Liver (tissue), 9 donors: Measurements from ENCODE around the gene EDAR. TPM values are rescaled to one million over a fixed set of nuclear protein-coding genes. Genes with fewer than 3 reads are reported as not detected.

ENCODE experiments used
- DNase-seq: peaks from one replicate; pipeline ENCODE4 v3.0.0-alpha.2; 2017; ENCODE audit warnings: low spot score
- H3K27ac ChIP-seq, 2 donors: one replicate each; pipeline ENCODE4 v1.7.0; 2013; ENCODE audit warnings: inconsistent platforms in 2 of 2, low read length in 2 of 2, control low read depth in 1 of 2, low read depth in 1 of 2, mild to moderate bottlenecking in 1 of 2
- H3K27me3 ChIP-seq, 4 donors: one replicate each; pipeline versions ENCODE4 v1.6.1 to v1.7.0; 2013; ENCODE audit warnings: low read length in 3 of 4, inconsistent platforms in 1 of 4, mild to moderate bottlenecking in 1 of 4, moderate library complexity in 1 of 4; ENCODE audit not compliant: control insufficient read depth in 4 of 4, insufficient read depth in 4 of 4
- H3K36me3 ChIP-seq, 4 donors: one replicate each; pipeline versions ENCODE4 v1.6.1 to v1.7.0; 2013; ENCODE audit warnings: low read length in 3 of 4, mild to moderate bottlenecking in 3 of 4, low read depth in 1 of 4, moderate library complexity in 1 of 4; ENCODE audit not compliant: control insufficient read depth in 4 of 4, insufficient read depth in 3 of 4
- H3K4me1 ChIP-seq, 4 donors: one replicate each; pipeline versions ENCODE4 v1.6.1 to v1.7.0; 2013; ENCODE audit warnings: low read length in 3 of 4, mild to moderate bottlenecking in 3 of 4, moderate library complexity in 1 of 4; ENCODE audit not compliant: control insufficient read depth in 4 of 4, insufficient read depth in 4 of 4
- H3K4me3 ChIP-seq, 3 donors: one replicate each; pipeline versions ENCODE4 v1.6.1 to v1.7.0; 2013; ENCODE audit warnings: low read length in 3 of 3, control low read depth in 1 of 3, low read depth in 1 of 3, mild to moderate bottlenecking in 1 of 3
- H3K9ac ChIP-seq, 2 donors: one replicate each; pipeline ENCODE4 v1.7.0; 2013; ENCODE audit warnings: low read length in 2 of 2, mild to moderate bottlenecking in 2 of 2, moderate library complexity in 2 of 2, control low read depth in 1 of 2, low read depth in 1 of 2
- H3K9me3 ChIP-seq, 4 donors: one replicate each; pipeline versions ENCODE4 v1.6.1 to v1.7.0; 2013; ENCODE audit warnings: low read length in 3 of 4; ENCODE audit not compliant: control insufficient read depth in 4 of 4
- ATF3 ChIP-seq: IDR thresholded peaks from 2 replicates; pipeline ENCODE4 v1.6.1; 2016; ENCODE audit warnings: antibody characterized with exemption
- CTCF ChIP-seq: fragments of 150-350 bp; IDR thresholded peaks from 2 replicates; pipeline ENCODE4 v1.5.1; 2017; ENCODE audit warnings: improper control_type of control experiment, low read depth, low read length; ENCODE audit not compliant: missing input control
- EGR1 ChIP-seq, 2 donors: IDR thresholded peaks; 2 replicates each; pipeline ENCODE4 v1.6.1; 2016 to 2018; ENCODE audit warnings: antibody characterized with exemption in 2 of 2, low read depth in 2 of 2
- FOXA1 ChIP-seq: IDR thresholded peaks from 2 replicates; pipeline ENCODE4 v1.6.1; 2016; ENCODE audit warnings: antibody characterized with exemption
- FOXA2 ChIP-seq: IDR thresholded peaks from 2 replicates; pipeline ENCODE4 v1.6.1; 2016; ENCODE audit warnings: antibody characterized with exemption
- GABPA ChIP-seq, 2 donors: IDR thresholded peaks in 1 of 2; conservative IDR thresholded peaks in 1 of 2; 2 replicates each; pipeline ENCODE4 v1.6.1; 2016; ENCODE audit warnings: antibody characterized with exemption in 2 of 2, mild to moderate bottlenecking in 1 of 2, moderate library complexity in 1 of 2
- HNF4A ChIP-seq, 2 donors: conservative IDR thresholded peaks; 2 replicates each; pipeline ENCODE4 v1.6.1; 2016; ENCODE audit warnings: antibody characterized with exemption in 2 of 2, mild to moderate bottlenecking in 2 of 2
- HNF4G ChIP-seq: IDR thresholded peaks from 2 replicates; pipeline ENCODE4 v1.6.1; 2016; ENCODE audit warnings: antibody characterized with exemption
- JUND ChIP-seq, 2 donors: IDR thresholded peaks; 2 replicates each; pipeline ENCODE4 v1.6.1; 2016; ENCODE audit warnings: antibody characterized with exemption in 2 of 2
- MAX ChIP-seq: IDR thresholded peaks from 2 replicates; pipeline ENCODE4 v1.6.1; 2016; ENCODE audit warnings: antibody characterized with exemption
- NR2F2 ChIP-seq: IDR thresholded peaks from 2 replicates; pipeline ENCODE4 v1.6.1; 2016; ENCODE audit warnings: antibody characterized with exemption
- RAD21 ChIP-seq, 2 donors: IDR thresholded peaks; 2 replicates each; pipeline ENCODE4 v1.6.1; 2016; ENCODE audit warnings: antibody characterized with exemption in 2 of 2, mild to moderate bottlenecking in 2 of 2
- REST ChIP-seq: IDR thresholded peaks from 2 replicates; pipeline ENCODE4 v1.6.1; 2016; ENCODE audit warnings: antibody characterized with exemption, mild to moderate bottlenecking
- RXRA ChIP-seq, 2 donors: IDR thresholded peaks; 2 replicates each; pipeline ENCODE4 v1.6.1; 2017 to 2018; ENCODE audit warnings: antibody characterized with exemption in 2 of 2, mild to moderate bottlenecking in 1 of 2
- SP1 ChIP-seq: IDR thresholded peaks from 2 replicates; pipeline ENCODE4 v1.6.1; 2018; ENCODE audit warnings: antibody characterized with exemption, mild to moderate bottlenecking
- TAF1 ChIP-seq: conservative IDR thresholded peaks from 2 replicates; pipeline ENCODE4 v1.6.1; 2016; ENCODE audit warnings: antibody characterized with exemption, mild to moderate bottlenecking
- YY1 ChIP-seq: IDR thresholded peaks from 2 replicates; pipeline ENCODE4 v1.6.1; 2016; ENCODE audit warnings: antibody characterized with exemption, mild to moderate bottlenecking
- ZBTB33 ChIP-seq: IDR thresholded peaks from 2 replicates; pipeline ENCODE4 v1.6.1; 2016; ENCODE audit warnings: antibody characterized with exemption
- WGBS: extraction: QIAGEN DNeasy Blood & Tissue Kit; methylation state at CpG from one replicate; pipeline ENCODE4 v1.1.7; 2013; 5-methylcytosine and 5-hydroxymethylcytosine counted together
- polyA plus RNA-seq, 2 donors: library from polyadenylated mRNA; stranded (reverse) in 1 of 2; unstranded in 1 of 2; fragments of 200-250 nt in 1 of 2; fragments of >200 nt in 1 of 2; fragmentation: Nextera tagmentation in 1 of 2; extraction: Ambion mirVana in 1 of 2; gene quantifications; one replicate each; pipeline versions ENCODE4 v1.2.1 to v1.2.3, GENCODE V29; 2013 to 2015
- total RNA-seq, 2 donors: library from RNA; depleted of rRNA; stranded (reverse); fragments of >200 nt; gene quantifications; one replicate each; pipeline ENCODE4 v1.2.3, GENCODE V29; 2014
- donor health status: healthy.
- donor health status: healthy.
- donor health status: healthy.
- donor health status: healthy.
- donor health status: healthy.

The EDAR gene
- total and polyA plus RNA-seq, 4 donors = 0.09 to 0.50 (median 0.10) TPM

GRCh38 chr2:108925735-108926134 lies 63.3 kb downstream of the EDAR start:
- DNase-seq = no peak
- Histone ChIP-seq H3K4me1 (peaks cover 1 to 32% (median 19%) of the 10 kb centered on the region in 4 donors), H3K4me3 (no peak overlapping the region), H3K36me3 (no peaks in the 10 kb centered on the region), H3K9me3 (no peaks in the 10 kb centered on the region), H3K9ac (no peak overlapping the region), H3K27ac (peak overlapping the region in 1 of 2 donors; percentile 15), H3K27me3 (no peaks in the 10 kb centered on the region)
- TF ChIP-seq MAX (no peak), RAD21 (IDR thresholded peaks at IDR 0.05) (no peak), HNF4A (conservative IDR thresholded peaks at IDR 0.05) (peak in 1 of 2 donors; percentile 8), RXRA (IDR thresholded peaks at IDR 0.05) (peak; percentile 64 to 66)
- 43% methylated on average over 8 of the region's 8 CpGs for WGBS

GRCh38 chr2:108925286-108925685 lies 63.7 kb downstream of the EDAR start:
- H3K4me3 ChIP-seq = no peak overlapping the region
- 95% methylated on average over 6 of the region's 6 CpGs for WGBS
- no peak for TF ChIP-seq ATF3
- no peak for TF ChIP-seq GABPA (IDR thresholded peaks at IDR 0.05 in 1 of 2, conservative IDR thresholded peaks at IDR 0.05 in 1 of 2)
- TF ChIP-seq JUND (IDR thresholded peaks at IDR 0.05) = no peak
- TF ChIP-seq EGR1 (IDR thresholded peaks at IDR 0.05; ENCODE audit: low read depth in 2 of 2) = no peak
- TF ChIP-seq MAX = no peak
- TF ChIP-seq NR2F2 = no peak
- no peak for TF ChIP-seq TAF1
- no peak for TF ChIP-seq REST
- TF ChIP-seq ZBTB33 = no peak
- TF ChIP-seq RXRA (IDR thresholded peaks at IDR 0.05) = no peak
- TF ChIP-seq FOXA2 = no peak
- TF ChIP-seq HNF4G = no peak
- TF ChIP-seq HNF4A (conservative IDR thresholded peaks at IDR 0.05) = no peak
- no peak for TF ChIP-seq FOXA1
- TF ChIP-seq YY1 = no peak
- TF ChIP-seq RAD21 (IDR thresholded peaks at IDR 0.05) = no peak
- no peak for TF ChIP-seq CTCF
- no peak for TF ChIP-seq SP1
- H3K27ac ChIP-seq = no peak overlapping the region
- peaks cover 1 to 32% (median 19%) of the 10 kb centered on the region in 4 donors for H3K4me1 ChIP-seq
- no peaks in the 10 kb centered on the region for H3K9me3 ChIP-seq
- H3K36me3 ChIP-seq = no peaks in the 10 kb centered on the region
- DNase-seq = no peak
- H3K9ac ChIP-seq = no peak overlapping the region
- H3K27me3 ChIP-seq = no peaks in the 10 kb centered on the region
